GM19043 (cell line): ENCODE measurements around the gene DEK.
"Not testable (repeated sequence)": the region's sequence is repeated elsewhere in the genome, so short reads cannot be mapped to it uniquely, and the experiment has no call there.

Source experiments
- ATAC-seq: cut with Tn5 transposase; IDR thresholded peaks from one replicate; pipeline ENCODE4 v1.9.1; 2021; ENCODE audit warnings: low read depth; ENCODE audit not compliant: unreplicated experiment

DEK gene

DNA sequence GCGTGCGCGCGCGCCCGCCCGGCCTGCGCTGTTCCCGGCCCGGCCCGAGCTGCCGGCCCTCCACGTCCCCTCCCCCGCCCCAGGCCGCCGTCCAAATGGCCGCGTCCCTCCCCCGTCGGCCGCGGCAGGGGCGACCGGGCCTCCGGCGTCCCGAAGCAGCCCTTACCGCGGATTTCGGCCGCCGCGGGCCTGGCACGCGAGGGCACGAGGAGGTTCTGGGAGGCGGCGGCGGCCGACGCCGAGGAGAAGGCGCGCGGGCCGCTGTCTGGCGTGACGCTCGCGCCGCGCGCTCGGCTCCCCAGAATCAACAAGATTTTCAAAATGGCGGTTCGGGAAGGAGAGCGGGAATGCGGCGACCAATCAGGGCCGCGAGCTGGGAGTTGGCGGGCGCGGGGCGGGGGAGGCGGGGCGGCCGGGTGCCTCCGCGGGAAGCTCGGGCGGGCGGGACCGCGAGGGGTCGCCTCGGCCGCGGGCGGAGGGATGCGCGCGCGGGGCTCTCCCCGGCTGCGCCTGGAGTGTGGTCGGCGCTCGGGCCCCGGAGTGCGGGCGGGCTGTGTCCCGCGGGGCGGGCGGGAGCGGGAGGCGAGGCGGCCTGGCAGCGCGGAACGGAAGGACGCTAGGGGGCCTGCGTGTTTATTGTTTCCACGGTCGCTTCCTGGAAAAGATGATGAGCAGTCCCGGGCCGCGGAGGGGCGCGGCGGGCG is at the start of gene DEK:
DEK (minus strand) TSS at position 312 of the 704 bp plus-strand sequence. CDS start 543 bp downstream, outside the sequence.
- peak; percentile 32 for ATAC-seq

- no peak for ATAC-seq
Measured at GRCh38 chr6:18312368-18312767, 48.0 kb upstream of the DEK start.

DNA sequence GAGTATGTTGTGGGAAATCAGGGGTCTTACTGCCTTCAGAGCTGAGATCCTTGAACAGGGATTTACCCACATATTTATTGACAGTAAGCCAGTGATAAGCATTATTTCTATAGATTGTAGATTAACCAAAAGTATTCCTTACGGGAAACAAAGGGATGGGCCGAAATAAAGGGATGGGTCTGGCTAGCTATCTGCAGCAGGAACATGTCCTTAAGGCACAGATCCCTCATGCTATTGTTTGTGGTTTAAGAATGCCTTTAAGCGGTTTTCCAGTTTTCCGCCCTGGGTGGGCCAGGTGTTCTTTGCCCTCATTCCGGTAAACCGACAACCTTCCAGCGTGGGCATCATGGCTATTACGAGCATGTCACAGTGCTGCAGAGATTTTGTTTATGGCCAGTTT is 45.7 kb upstream of the DEK start:
- not testable (repeated sequence) for ATAC-seq

DNA sequence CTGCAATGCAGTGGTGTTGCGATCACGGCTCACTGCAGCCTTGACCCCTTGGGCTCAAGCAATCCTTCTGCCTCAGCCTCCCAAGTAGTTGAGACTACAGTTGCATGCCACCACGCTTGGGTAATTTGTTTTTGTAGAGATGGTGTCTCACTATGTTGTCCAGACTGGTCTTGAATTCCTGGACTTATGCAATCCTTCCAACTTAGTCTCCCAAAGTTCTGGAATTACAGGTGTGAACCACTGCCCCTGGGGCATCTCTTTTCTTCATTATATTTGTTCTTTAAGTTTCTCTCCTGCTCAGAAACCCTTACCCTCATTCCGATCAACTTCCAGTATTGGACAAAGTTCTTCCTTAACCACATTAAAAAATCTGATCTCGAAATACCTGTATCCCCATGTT is 44.7 kb upstream of the DEK start:
- no peak for ATAC-seq

DNA sequence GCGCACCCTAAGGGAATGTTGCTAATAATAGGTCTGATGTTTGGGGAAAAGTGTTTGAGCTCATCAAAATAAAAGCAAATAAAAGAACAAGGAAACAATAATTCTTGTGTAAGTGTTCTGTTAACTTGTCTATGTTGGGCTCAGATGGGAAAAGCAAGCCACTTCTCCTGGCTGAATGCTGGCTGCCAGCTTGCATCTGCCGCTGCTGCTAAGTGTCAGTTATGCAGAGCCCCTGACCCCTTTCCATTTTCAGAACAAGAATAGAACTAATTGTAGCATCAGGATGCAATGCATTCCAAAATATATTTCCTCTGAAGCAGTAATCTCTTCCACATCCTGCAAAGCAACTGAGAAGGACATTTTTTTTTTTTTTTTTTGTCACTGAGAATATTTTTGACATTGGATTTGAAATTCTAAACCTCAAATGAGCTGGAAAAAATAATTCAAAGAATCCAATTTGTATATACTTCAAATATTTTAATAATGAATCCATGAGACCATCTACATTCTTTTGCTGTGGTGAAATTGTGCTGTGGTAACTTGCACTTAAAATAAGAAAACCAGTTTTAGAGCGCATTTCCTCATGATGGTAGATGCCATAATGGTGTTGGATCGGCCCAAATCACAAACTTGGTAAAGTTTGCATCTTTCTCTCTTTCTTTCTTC is 43.9 kb upstream of the DEK start:
- ATAC-seq: no peak

GRCh38 chr6:18306977-18307376 is 42.6 kb upstream of the DEK start:
- ATAC-seq: no peak

GRCh38 chr6:18302561-18303439 is 38.5 kb upstream of the DEK start:
- ATAC-seq: no peak

DNA sequence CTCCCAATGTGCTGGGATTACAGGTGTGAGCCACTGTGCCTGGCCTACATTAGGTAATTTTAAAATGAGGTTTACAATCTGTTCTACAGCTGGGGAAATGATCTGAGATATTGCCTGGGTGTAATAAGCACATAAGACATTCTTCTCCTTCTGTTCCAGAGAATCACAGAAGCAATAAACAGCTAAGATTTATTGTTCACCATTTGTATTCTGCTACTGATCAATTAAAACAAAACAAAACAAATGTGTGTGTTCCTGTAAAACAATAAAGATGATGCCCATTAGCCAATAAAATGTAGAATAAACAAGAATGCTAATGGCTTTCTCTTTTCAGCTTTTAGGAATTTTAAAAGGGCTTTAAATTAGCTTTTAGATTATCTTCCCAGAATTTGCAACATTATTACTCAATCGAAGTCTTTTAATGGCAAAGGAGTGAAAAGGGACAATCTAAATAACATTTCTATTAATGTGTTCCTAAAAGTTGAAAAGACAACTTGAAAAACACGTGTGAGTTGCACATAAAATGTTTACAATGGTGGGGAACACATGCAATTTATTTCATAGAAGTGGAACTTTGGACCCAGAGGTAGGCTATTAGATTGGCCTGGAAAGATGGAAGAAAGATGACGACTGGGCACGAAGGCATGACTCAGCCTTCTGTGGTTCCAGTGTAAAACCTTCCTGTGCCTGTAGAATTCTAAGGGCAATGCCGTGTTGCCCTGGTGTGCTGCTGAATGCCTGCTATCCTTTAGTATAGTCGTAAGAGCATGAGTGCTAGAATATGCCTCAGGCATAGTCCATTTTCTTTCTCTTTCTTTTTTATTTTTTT is 29.0 kb upstream of the DEK start:
- no peak for ATAC-seq

GRCh38 chr6:18289283-18289682 is 25.0 kb upstream of the DEK start:
- no peak for ATAC-seq

- ATAC-seq: no peak
Measured at GRCh38 chr6:18284261-18284660, 19.9 kb upstream of the DEK start.

- ATAC-seq: no peak
Measured at GRCh38 chr6:18281564-18281963, 17.2 kb upstream of the DEK start.

DNA sequence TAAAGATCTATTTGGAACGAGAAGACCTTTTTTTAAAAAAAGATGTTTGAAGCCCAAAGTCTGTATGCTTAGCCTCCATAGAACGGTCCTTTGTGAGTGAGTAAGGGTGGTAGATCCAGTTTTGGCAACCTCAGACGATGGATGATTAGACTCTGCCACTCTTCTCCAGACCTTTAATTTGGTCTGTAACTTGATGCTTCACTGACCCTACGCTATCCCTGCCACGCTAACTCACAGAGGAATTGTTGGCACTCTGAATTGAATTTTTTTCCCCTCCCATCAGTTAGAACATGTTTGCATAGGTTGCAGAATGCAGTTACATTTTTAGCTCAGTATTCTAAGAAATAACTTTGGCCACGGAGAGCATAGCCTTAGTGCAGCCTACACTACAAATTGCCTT is 15.8 kb upstream of the DEK start:
- ATAC-seq: no peak

- ATAC-seq: no peak
Measured at GRCh38 chr6:18279422-18279821, 15.1 kb upstream of the DEK start.

GRCh38 chr6:18277237-18278006 is 13.1 kb upstream of the DEK start:
- ATAC-seq: no peak

- ATAC-seq: no peak
Measured at GRCh38 chr6:18276610-18277236, 12.4 kb upstream of the DEK start.

DNA sequence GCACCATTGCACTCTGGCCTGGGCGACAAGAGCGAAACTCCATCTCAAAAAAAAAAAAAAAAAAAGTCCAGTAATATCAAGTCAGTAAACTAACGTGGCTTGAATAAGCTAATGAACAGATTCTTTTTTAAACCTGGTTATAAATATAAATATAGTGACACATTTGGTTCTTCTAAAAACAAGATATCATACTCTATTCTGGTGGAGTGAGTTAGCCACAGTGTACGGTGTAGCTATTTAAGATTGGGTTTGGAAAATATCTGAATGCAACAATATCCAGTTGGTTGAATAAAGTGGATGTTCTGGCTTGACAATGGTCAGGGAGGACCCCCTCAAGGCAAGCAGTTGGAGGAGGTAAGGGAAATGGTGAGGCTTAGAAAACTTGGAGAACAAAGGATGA is 5.9 kb upstream of the DEK start:
- no peak for ATAC-seq

DNA sequence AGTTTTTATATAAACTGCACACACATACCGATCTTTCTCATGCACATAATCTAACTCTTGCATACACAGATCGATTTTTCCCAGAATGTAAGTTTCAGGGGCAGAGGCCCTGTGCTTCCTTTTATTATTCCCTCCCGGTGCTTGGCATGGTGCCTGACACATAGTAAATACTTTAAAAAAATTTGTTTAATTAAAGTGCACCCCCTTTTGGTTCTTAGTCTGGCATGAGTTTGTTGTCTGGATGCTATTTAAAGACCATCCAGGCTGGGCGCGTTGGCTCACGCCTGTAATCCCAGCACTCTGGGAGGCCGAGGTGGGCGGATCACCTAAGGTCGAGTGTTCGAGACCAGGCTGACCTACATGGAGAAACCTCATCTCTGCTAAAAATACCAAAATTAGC is 5.4 kb upstream of the DEK start:
- ATAC-seq: no peak

- ATAC-seq: no peak
Measured at GRCh38 chr6:18269253-18269652, 4.9 kb upstream of the DEK start.

GRCh38 chr6:18268066-18268465 is 3.7 kb upstream of the DEK start:
- ATAC-seq: no peak
